Endothelial cell of umbilical vein (primary cell): ENCODE results near the gene SBK1. TPM values are rescaled to one million over a fixed set of nuclear protein-coding genes. Genes with fewer than 3 reads are reported as not detected.

ENCODE experiments used
- BruUV-seq: library from RNA; stranded (reverse); fragments of 400-500 nt; replicated peaks from 2 replicates; lab custom pipeline; 2021; lab: Mats Ljungman, UMichigan
- CTCF ChIA-PET: fragments of 300-600, 350-600 bp; sonication (Branson Sonifier 250); formaldehyde crosslinking; loops from one replicate; lab custom pipeline; 2021; ENCODE audit warnings: antibody characterized with exemption, inconsistent platforms; lab: Charles Lee
- POLR2A ChIA-PET: fragments of 300-600, 350-600 bp; sonication (Branson Sonifier 250); formaldehyde crosslinking; loops from one replicate; lab custom pipeline; 2021; ENCODE audit warnings: antibody characterized with exemption, inconsistent platforms; lab: Charles Lee
- DNase-seq: peaks from one replicate; pipeline ENCODE4 v3.0.0-alpha.2; 2011; ENCODE audit warnings: low read depth, low spot score
- FAIRE-seq: peaks from 2 replicates; lab custom pipeline; 2011; peaks lifted over from hg19 to GRCh38; lab: Jason Lieb, UNC
- H2AFZ ChIP-seq: 2 replicates; pipeline ENCODE4 v1.6.0; 2012; ENCODE audit warnings: low read depth, low read length, control low read depth, inconsistent platforms
- H3K27ac ChIP-seq: 2 replicates; pipeline ENCODE4 v1.5.1; 2011; ENCODE audit warnings: low read depth, mild to moderate bottlenecking, control low read depth, low read length, moderate library complexity; ENCODE audit not compliant: insufficient read depth
- H3K27me3 ChIP-seq, 2 experiments: 2 replicates each; pipeline versions ENCODE4 v1.6.0 to v1.6.1; 2011; ENCODE audit warnings: low read length in 2 of 2, mixed read lengths in 1 of 2; ENCODE audit not compliant: control insufficient read depth in 2 of 2, insufficient read depth in 2 of 2
- H3K36me3 ChIP-seq, 2 experiments: 2 replicates in 1 of 2; 3 replicates in 1 of 2; pipeline ENCODE4 v1.5.1; 2011; ENCODE audit warnings: low read length in 2 of 2, mild to moderate bottlenecking in 1 of 2, moderate library complexity in 1 of 2; ENCODE audit not compliant: control insufficient read depth in 2 of 2, insufficient read depth in 2 of 2; ENCODE audit errors: extremely low read depth in 1 of 2
- H3K4me1 ChIP-seq: 3 replicates; pipeline ENCODE4 v1.5.1; 2011; ENCODE audit warnings: mild to moderate bottlenecking, low read length; ENCODE audit not compliant: control insufficient read depth, insufficient read depth; ENCODE audit errors: extremely low read depth
- H3K4me2 ChIP-seq: 2 replicates; pipeline ENCODE4 v1.6.1; 2011; ENCODE audit warnings: low read length, control low read depth, mixed read lengths; ENCODE audit not compliant: insufficient read depth
- H3K4me3 ChIP-seq, 3 experiments: fragments of 200-600 bp in 1 of 3; sonication (generic), shearing (Covaris generic) in 1 of 3; replicated peaks in 1 of 3; 2 replicates each; pipeline ENCODE4 v1.5.1; 2011 to 2016; ENCODE audit warnings: control low read depth in 3 of 3, low read length in 3 of 3, mild to moderate bottlenecking in 2 of 3, inconsistent platforms in 1 of 3, low read depth in 1 of 3, moderate library complexity in 1 of 3; ENCODE audit not compliant: insufficient read depth in 1 of 3
- H3K79me2 ChIP-seq: 2 replicates; pipeline ENCODE4 v1.6.0; 2012; ENCODE audit warnings: low read length, inconsistent platforms; ENCODE audit not compliant: control insufficient read depth, insufficient read depth
- H3K9ac ChIP-seq: replicated peaks from 2 replicates; pipeline ENCODE3; 2011; ENCODE audit warnings: low read length, control low read depth; ENCODE audit not compliant: insufficient read depth; ENCODE audit errors: extremely low read depth
- H3K9me1 ChIP-seq: replicated peaks from 3 replicates; pipeline ENCODE4 v1.6.0; 2011; ENCODE audit warnings: mild to moderate bottlenecking, low read length; ENCODE audit not compliant: control insufficient read depth, insufficient read depth; ENCODE audit errors: extremely low read depth
- H3K9me3 ChIP-seq: replicated peaks from 2 replicates; pipeline ENCODE4 v1.5.1; 2012; ENCODE audit warnings: low read length, inconsistent platforms; ENCODE audit not compliant: control insufficient read depth, insufficient read depth
- H4K20me1 ChIP-seq: replicated peaks from 2 replicates; pipeline ENCODE3; 2011; ENCODE audit warnings: mild to moderate bottlenecking, low read length; ENCODE audit not compliant: control insufficient read depth, insufficient read depth; ENCODE audit errors: extremely low read depth
- CTCF ChIP-seq, 2 donors: IDR thresholded peaks; 1 replicate in 1 of 2; 2 replicates in 1 of 2; pipeline ENCODE4 v1.5.1; 2011; ENCODE audit warnings: low read length in 2 of 2, mild to moderate bottlenecking in 2 of 2, moderate library complexity in 2 of 2, control low read depth in 1 of 2, inconsistent platforms in 1 of 2, low read depth in 1 of 2; ENCODE audit not compliant: insufficient read depth in 1 of 2; ENCODE audit errors: extremely low read depth in 1 of 2
- FOS ChIP-seq: IDR thresholded peaks from 2 replicates; pipeline ENCODE4 v1.6.1; 2011; ENCODE audit warnings: mild to moderate bottlenecking, low read length, moderate library complexity, borderline replicate concordance; ENCODE audit not compliant: insufficient read depth
- GATA2 ChIP-seq: IDR thresholded peaks from 2 replicates; pipeline ENCODE4 v1.7.0; 2011; ENCODE audit warnings: low read depth, mild to moderate bottlenecking, moderate library complexity, mixed read lengths, low read length; ENCODE audit not compliant: insufficient read length, insufficient read depth
- MAX ChIP-seq: IDR thresholded peaks from 2 replicates; pipeline ENCODE4 v1.6.1; 2011; ENCODE audit not compliant: insufficient read depth, insufficient read length
- POLR2A ChIP-seq: IDR thresholded peaks from 2 replicates; pipeline ENCODE4 v1.6.1; 2012; ENCODE audit warnings: low read depth, mild to moderate bottlenecking, control low read depth, low read length
- dilution Hi-C: fragments of 300-500 bp; cut with MboI; formaldehyde crosslinking; loops from one replicate; pipeline ENCODE4 v1.15.0; 2019; ENCODE audit warnings: low sequenced_read_pairs; ENCODE audit not compliant: extremely low pct_ligation_motif_present
- intact Hi-C: fragments of 100-400 bp; cut with micrococcal nuclease; formaldehyde crosslinking; loops from one replicate; pipeline ENCODE4 v1.10.0; 2022
- polyA plus RNA-seq, 4 experiments: library from polyadenylated mRNA; depleted of rRNA in 3 of 4; stranded (reverse) in 3 of 4; unstranded in 1 of 4; fragments of >200 nt; gene quantifications; 2 replicates each; pipeline versions ENCODE4 v1.2.1 to v1.2.3, GENCODE V29; 2011 to 2012; ENCODE audit warnings: missing spikeins in 1 of 4
- total RNA-seq: library from RNA; stranded (reverse); gene quantifications from 2 replicates; pipeline ENCODE4 v1.2.3, GENCODE V29; 2021

The SBK1 gene
- total and polyA plus RNA-seq, 2 donors (not counting 3 experiments of a cell fraction or from before 2014, with no cell fraction given): 0.19 to 0.51 TPM

DNA sequence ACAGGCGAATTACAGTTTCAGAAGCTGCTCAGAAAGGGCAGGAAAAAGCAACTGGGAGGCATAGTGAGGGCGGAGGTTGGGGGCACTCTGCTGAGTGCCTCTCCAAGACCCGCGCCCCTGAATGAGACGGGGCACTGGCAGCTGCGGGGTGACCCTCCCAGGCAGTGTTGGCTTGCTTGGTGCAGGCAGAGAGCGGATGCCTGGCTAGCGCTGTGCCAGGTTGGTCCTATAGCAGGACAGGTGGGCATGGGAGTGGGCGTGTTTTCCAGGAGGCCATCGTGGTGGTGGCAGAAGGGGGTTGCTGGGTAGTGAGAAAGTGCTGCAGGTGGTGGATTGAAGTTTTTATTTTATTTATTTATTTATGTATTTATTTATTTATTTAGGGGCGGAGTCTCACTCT, 16.0 kb upstream of the SBK1 start:
- Histone ChIP-seq H3K27ac (no peak overlapping the region), H3K9me1 (no peaks in the 10 kb centered on the region), H3K4me1 (peaks cover 2% of the 10 kb centered on the region), H3K4me2 (no peak overlapping the region), H2AFZ (no peak overlapping the region), H4K20me1 (no peaks in the 10 kb centered on the region), H3K79me2 (no peaks in the 10 kb centered on the region), H3K9me3 (no peaks in the 10 kb centered on the region), H3K36me3 (no peaks in the 10 kb centered on the region), H3K4me3 (no peak overlapping the region), H3K27me3 (peaks cover 0 to 2% of the 10 kb centered on the region in 2 experiments), H3K9ac (no peak overlapping the region)
- ChIA-PET CTCF (interaction anchor here (1.3 to 3.2 kb wide), 2 partner anchors 37 to 43 kb away, joined by 3 to 17 read pairs; no protein-coding TSS in a partner anchor), POLR2A (no interaction called here)
- DNase-seq (no peak), FAIRE-seq (no peak)
- intact Hi-C loops: loop anchor here (2.0 kb wide), 2 partner anchors 64 to 272 kb away; no protein-coding TSS in a partner anchor
- dilution Hi-C loops: no loop called here
- TF ChIP-seq CTCF (IDR thresholded peaks at IDR 0.05; ENCODE audit: extremely low read depth in 1 of 2, insufficient read depth in 1 of 2, low read depth in 1 of 2, low read length in 2 of 2) (no peak), POLR2A (no peak), GATA2 (no peak), MAX (no peak), FOS (no peak)
- BruUV-seq: no TSS peak
